GM21526 (cell line): ENCODE data around the gene PON1.

Experiments used
- ATAC-seq: cut with Tn5 transposase; IDR thresholded peaks from one replicate; pipeline ENCODE4 v1.9.1; 2021; ENCODE audit warnings: moderate library complexity; ENCODE audit not compliant: unreplicated experiment, low FRiP score

The PON1 gene

GRCh38 chr7:95324431-95324830 lies at the start of gene PON1:
Gene PON1 (minus strand): TSS chr7:95324532. CDS start chr7:95324475, 57 bp downstream.
- no peak for ATAC-seq

- no peak for ATAC-seq
These were observed 49.0 kb upstream of the PON1 start for GRCh38 chr7:95373323-95373722.

- no peak for ATAC-seq
These were observed 43.9 kb upstream of the PON1 start for GRCh38 chr7:95368235-95368634.

- ATAC-seq, result no peak
These were observed 43.3 kb upstream of the PON1 start for GRCh38 chr7:95367606-95368005.

- ATAC-seq, result no peak
These were observed 40.8 kb upstream of the PON1 start for GRCh38 chr7:95365151-95365550.

- no peak for ATAC-seq
These were observed 33.3 kb upstream of the PON1 start for GRCh38 chr7:95357623-95358022.

GRCh38 chr7:95342642-95343307 lies 18.4 kb upstream of the PON1 start:
- ATAC-seq, result no peak

- no peak for ATAC-seq
These were observed 17.7 kb upstream of the PON1 start for GRCh38 chr7:95342029-95342428.

- ATAC-seq, result no peak
These were observed 16.2 kb upstream of the PON1 start for GRCh38 chr7:95340491-95340890.

GRCh38 chr7:95338832-95339231 lies 14.5 kb upstream of the PON1 start:
- no peak for ATAC-seq

GRCh38 chr7:95335093-95335492 lies 10.8 kb upstream of the PON1 start:
- no peak for ATAC-seq

GRCh38 chr7:95334447-95334846 lies 10.1 kb upstream of the PON1 start:
- no peak for ATAC-seq

GRCh38 chr7:95330961-95331337 lies 6.6 kb upstream of the PON1 start:
- ATAC-seq, result peak; percentile 20

- peak; percentile 95 for ATAC-seq
These were observed 6.0 kb upstream of the PON1 start for GRCh38 chr7:95330204-95330960.

GRCh38 chr7:95327356-95327755 lies 3.0 kb upstream of the PON1 start:
- no peak for ATAC-seq

GRCh38 chr7:95323410-95324129 lies 762 bp downstream of the PON1 start:
- ATAC-seq, result no peak

- ATAC-seq, result no peak
These were observed 1.5 kb downstream of the PON1 start for GRCh38 chr7:95322854-95323253.

- no peak for ATAC-seq
These were observed 1.9 kb downstream of the PON1 start for GRCh38 chr7:95322396-95322795.

- ATAC-seq, result no peak
These were observed 2.6 kb downstream of the PON1 start for GRCh38 chr7:95321720-95322119.

- ATAC-seq, result no peak
These were observed 3.7 kb downstream of the PON1 start for GRCh38 chr7:95320651-95321050.

- ATAC-seq, result no peak
These were observed 4.8 kb downstream of the PON1 start for GRCh38 chr7:95319570-95319969.
